K562 (cell line): ENCODE data around the gene PAF1. TPM values are rescaled to one million over a fixed set of nuclear protein-coding genes. Genes with fewer than 3 reads are reported as not detected.
A peak's percentile ranks its signal among the peaks of the same experiment; 100 is the strongest.

Source experiments
- CHCHD3 ChIP-seq: fragments of 250-450 bp; sonication (Bioruptor Pico); IDR thresholded peaks from 2 replicates; pipeline ENCODE4 v2.1.2; 2022; ENCODE audit warnings: mild to moderate bottlenecking
- CTBP1 ChIP-seq: fragments of 450-650 bp; IDR thresholded peaks from 2 replicates; pipeline ENCODE4 v1.6.1; 2016; ENCODE audit warnings: borderline replicate concordance
- EGR1 ChIP-seq: fragments of 450-650 bp; conservative IDR thresholded peaks from 2 replicates; pipeline ENCODE4 v1.6.1; 2017; ENCODE audit warnings: mild to moderate bottlenecking
- ESRRB ChIP-seq: fragments of 250-450 bp; sonication (Bioruptor Pico); IDR thresholded peaks from 2 replicates; pipeline ENCODE4 v1.5.0; 2020; ENCODE audit warnings: mild to moderate bottlenecking, moderate library complexity, borderline replicate concordance
- ETV5 ChIP-seq: sonication (generic); formaldehyde crosslinking; IDR thresholded peaks from 2 replicates; pipeline ENCODE4 v1.4.0; 2020; ENCODE audit warnings: low read depth, mild to moderate bottlenecking, missing genetic modification reagents
- MAX ChIP-seq: sonication (generic); formaldehyde crosslinking; IDR thresholded peaks from 2 replicates; pipeline ENCODE4 v1.9.0; 2022; ENCODE audit warnings: mild to moderate bottlenecking, missing genetic modification reagents
- MEF2D ChIP-seq: conservative IDR thresholded peaks from 2 replicates; pipeline ENCODE4 v1.6.1; 2016; ENCODE audit warnings: low read depth, missing genetic modification characterization, missing compliant biosample characterization
- NFE2L1 ChIP-seq: fragments of 450-650 bp; IDR thresholded peaks from 2 replicates; pipeline ENCODE4 v1.6.1; 2016; ENCODE audit warnings: missing genetic modification characterization, low read depth, mild to moderate bottlenecking, missing compliant biosample characterization, moderate library complexity, borderline replicate concordance
- NR1H2 ChIP-seq: sonication (generic); formaldehyde crosslinking; IDR thresholded peaks from 2 replicates; pipeline ENCODE4 v1.4.0; 2020; ENCODE audit warnings: mild to moderate bottlenecking, missing genetic modification reagents
- POLR2A ChIP-seq: fragments of 450-650 bp; conservative IDR thresholded peaks from 2 replicates; pipeline ENCODE4 v1.6.1; 2016
- POLR3A ChIP-seq: IDR thresholded peaks from 2 replicates; pipeline ENCODE4 v1.6.1; 2011; ENCODE audit warnings: borderline replicate concordance, mild to moderate bottlenecking, moderate library complexity; ENCODE audit not compliant: insufficient read length, insufficient read depth; ENCODE audit errors: extremely low read depth
- SIX5 ChIP-seq, 2 experiments: IDR thresholded peaks; 2 replicates each; pipeline ENCODE4 v1.6.1; 2011; ENCODE audit warnings: low read length in 2 of 2, borderline replicate concordance in 1 of 2, low read depth in 1 of 2, mild to moderate bottlenecking in 1 of 2, moderate library complexity in 1 of 2; ENCODE audit not compliant: insufficient read depth in 1 of 2
- SP2 ChIP-seq: IDR thresholded peaks from 2 replicates; pipeline ENCODE4 v1.6.1; 2011; ENCODE audit warnings: mild to moderate bottlenecking, low read depth, low read length, moderate library complexity; ENCODE audit not compliant: poor library complexity, severe bottlenecking; ENCODE audit errors: extremely low read depth
- STAT6 ChIP-seq: sonication (generic); formaldehyde crosslinking; IDR thresholded peaks from 2 replicates; pipeline ENCODE4 v1.8.1; 2023; ENCODE audit warnings: mild to moderate bottlenecking, missing genetic modification reagents
- TAF7 ChIP-seq: fragments of 450-650 bp; IDR thresholded peaks from 2 replicates; pipeline ENCODE4 v1.6.1; 2016; ENCODE audit warnings: missing genetic modification characterization, missing compliant biosample characterization
- TCF7L2 ChIP-seq: fragments of 150-350 bp; IDR thresholded peaks from 2 replicates; pipeline ENCODE4 v1.6.1; 2016; ENCODE audit warnings: low read depth, mild to moderate bottlenecking, low read length, moderate library complexity
- TFAM ChIP-seq: fragments of 250-450 bp; sonication (Bioruptor Pico); conservative IDR thresholded peaks from 2 replicates; pipeline ENCODE4 v1.5.0; 2021; ENCODE audit warnings: mild to moderate bottlenecking, moderate library complexity
- ZNF146 ChIP-seq: IDR thresholded peaks from one replicate; pipeline ENCODE4 v1.6.1; 2018; ENCODE audit warnings: missing compliant biosample characterization; ENCODE audit not compliant: unreplicated experiment
- ZNF253 ChIP-seq: fragments of 250-450 bp; sonication (Bioruptor Pico); conservative IDR thresholded peaks from 2 replicates; pipeline ENCODE4 v1.6.1; 2021; ENCODE audit warnings: mild to moderate bottlenecking
- ZNF586 ChIP-seq: fragments of 450-650 bp; formaldehyde crosslinking; conservative IDR thresholded peaks from 2 replicates; pipeline ENCODE4 v1.4.0; 2020; ENCODE audit warnings: mild to moderate bottlenecking, moderate library complexity
- ZNF76 ChIP-seq: fragments of 250-450 bp; sonication (Bioruptor Pico); IDR thresholded peaks from 2 replicates; pipeline ENCODE4 v1.4.0; 2020; ENCODE audit warnings: mild to moderate bottlenecking, moderate library complexity, borderline replicate concordance
- polyA plus RNA-seq, 8 experiments: library from polyadenylated mRNA; depleted of rRNA in 4 of 8; stranded (reverse) in 5 of 8; unstranded in 3 of 8; fragments of >200 nt; fragmentation: Nextera tagmentation in 2 of 8; fragmentation: Illumina TruSeq in 1 of 8; extraction: Ambion mirVana in 2 of 8; extraction: Trizol in 1 of 8; gene quantifications; 2 replicates each; pipeline versions ENCODE4 v1.2.1 to v1.2.3, GENCODE V29; 2011 to 2014; ENCODE audit warnings: inconsistent platforms in 1 of 8, missing spikeins in 1 of 8
- total RNA-seq, 7 experiments: library from RNA; depleted of rRNA in 6 of 7; stranded (reverse); fragments of >200 nt in 6 of 7; fragmentation: Illumina TruSeq in 2 of 7; extraction: Trizol in 2 of 7; gene quantifications; 2 replicates each; pipeline versions ENCODE4 v1.2.1 to v1.2.3, GENCODE V29; 2011 to 2021; ENCODE audit warnings: low replicate concordance in 1 of 7

PAF1 gene
- total and polyA plus RNA-seq, 9 of the 15 experiments (the other 6 are each of a cell fraction or from before 2014, with no cell fraction given) = 1.5 to 45.0 (median 33.8) TPM

GRCh38 chr19:39430675-39431593 lies 40.0 kb upstream of the PAF1 start (continued):
- no peak for TF ChIP-seq SIX5 (IDR thresholded peaks at IDR 0.05; ENCODE audit: borderline replicate concordance in 1 of 2, insufficient read depth in 1 of 2, low read depth in 1 of 2, low read length in 2 of 2)
- peak; percentile 95 for TF ChIP-seq MAX (CRISPR knock-in tag)
- TF ChIP-seq ESRRB (CRISPR knock-in tag) = no peak
- no peak for TF ChIP-seq CHCHD3 (CRISPR knock-in tag)
- TF ChIP-seq TAF7 (tag) = no peak
- peak; percentile 52 for TF ChIP-seq POLR2A
- TF ChIP-seq SP2 = no peak
- no peak for TF ChIP-seq ZNF76 (CRISPR knock-in tag)
- no peak for TF ChIP-seq ZNF253 (CRISPR knock-in tag)
- TF ChIP-seq NFE2L1 (tag) = no peak
- TF ChIP-seq ZNF146 (CRISPR knock-in tag) = no peak
- TF ChIP-seq ZNF586 = no peak
- no peak for TF ChIP-seq ETV5
- TF ChIP-seq TCF7L2 = no peak
- peak; percentile 76; the same call in 1 of the 2 replicates for TF ChIP-seq CTBP1
- no peak for TF ChIP-seq POLR3A
- TF ChIP-seq STAT6 (CRISPR knock-in tag) = no peak
- no peak for TF ChIP-seq NR1H2 (CRISPR knock-in tag)
- no peak for TF ChIP-seq MEF2D (tag)
- TF ChIP-seq EGR1 = no peak
- no peak for TF ChIP-seq TFAM (CRISPR knock-in tag)
